Stimulated activated CD4-positive, alpha-beta T cell treated with anti-CD3 and anti-CD28 coated beads, Interleukin-2, amount 100 ng/mL, for 48 hours (primary cell): Measurements from ENCODE around the gene FGFR2.

Experiments used
- DNase-seq, 2 donors: peaks; one replicate each; pipeline ENCODE4 v3.0.0-alpha.2; 2020

FGFR2 gene

GRCh38 chr10:121442086-121442935 lies 155.9 kb downstream of the FGFR2 start:
- DNase-seq: no peak

- no peak for DNase-seq
Measured at GRCh38 chr10:121440461-121440860, 157.8 kb downstream of the FGFR2 start.

DNA sequence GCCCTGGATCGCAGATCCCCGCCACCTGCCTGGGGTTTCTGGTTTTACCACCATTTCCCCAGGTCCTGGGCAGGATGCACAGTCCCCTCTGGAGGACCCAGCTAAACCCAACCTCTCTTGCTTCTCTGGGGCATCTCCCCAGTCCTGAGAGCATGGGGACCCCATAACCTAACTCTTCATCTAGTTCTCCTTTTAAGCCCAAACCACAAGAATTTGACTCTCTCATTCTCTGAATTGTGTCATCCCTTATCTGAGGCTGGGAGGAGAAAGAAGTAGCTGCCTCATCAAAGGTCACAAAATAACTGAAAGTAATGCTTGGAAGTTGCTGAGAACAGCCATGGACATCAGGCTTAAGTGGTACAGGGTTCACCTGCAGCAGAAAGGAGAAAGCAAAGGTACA lies 159.9 kb downstream of the FGFR2 start:
- DNase-seq: no peak

DNA sequence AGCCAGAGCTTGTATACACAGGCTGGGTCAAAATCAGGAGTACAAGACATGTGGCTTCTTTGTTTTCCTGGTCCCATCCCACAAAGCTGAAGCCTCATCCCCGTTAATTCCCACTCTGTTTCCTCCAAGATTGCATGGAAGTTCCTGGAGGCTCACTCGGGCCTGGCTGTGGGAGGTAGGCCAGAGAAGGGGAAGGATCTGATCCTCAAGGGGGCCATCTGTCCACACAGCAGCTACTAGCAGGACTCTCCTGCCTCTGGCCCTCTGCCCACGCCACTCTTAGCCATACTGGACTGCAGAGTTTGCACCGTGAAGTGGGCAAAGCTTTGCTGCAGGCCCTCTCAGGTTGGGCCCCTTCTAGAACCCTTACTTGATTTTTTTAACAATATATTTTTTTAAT lies 160.6 kb downstream of the FGFR2 start:
- DNase-seq: no peak

DNA sequence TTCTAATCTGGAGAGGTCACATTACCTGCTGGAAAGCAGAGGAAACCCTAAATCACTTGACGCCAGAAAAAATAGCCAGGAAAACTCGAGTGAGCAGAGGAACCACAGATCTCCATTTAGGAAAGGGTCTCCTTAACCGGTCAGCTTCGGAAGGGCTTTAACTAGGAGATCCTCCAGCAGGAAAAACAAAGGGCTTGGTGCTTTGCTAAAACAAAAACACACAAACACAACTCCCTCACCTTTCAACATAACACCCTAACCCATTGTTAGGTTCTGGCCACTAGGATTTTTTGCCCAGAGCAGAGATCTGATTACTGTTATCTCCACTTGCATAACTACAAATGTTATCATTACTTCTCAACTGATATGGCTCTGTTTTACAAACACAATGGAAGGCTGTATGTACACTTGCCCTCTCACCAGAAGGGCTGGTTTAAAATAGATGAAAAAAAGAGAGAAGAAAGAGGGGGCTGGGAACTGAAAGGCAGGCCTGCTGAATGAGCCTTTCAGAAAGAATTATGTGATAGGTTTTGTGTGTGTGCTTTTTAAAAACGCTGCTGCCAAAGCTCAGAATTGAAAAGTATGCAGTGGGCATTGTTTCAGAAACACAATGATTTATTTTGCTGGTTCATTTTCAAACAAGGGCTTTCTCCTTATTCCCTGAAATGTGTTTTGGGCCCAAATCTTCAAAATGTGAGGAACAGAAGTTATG lies 161.5 kb downstream of the FGFR2 start:
- no peak for DNase-seq

DNA sequence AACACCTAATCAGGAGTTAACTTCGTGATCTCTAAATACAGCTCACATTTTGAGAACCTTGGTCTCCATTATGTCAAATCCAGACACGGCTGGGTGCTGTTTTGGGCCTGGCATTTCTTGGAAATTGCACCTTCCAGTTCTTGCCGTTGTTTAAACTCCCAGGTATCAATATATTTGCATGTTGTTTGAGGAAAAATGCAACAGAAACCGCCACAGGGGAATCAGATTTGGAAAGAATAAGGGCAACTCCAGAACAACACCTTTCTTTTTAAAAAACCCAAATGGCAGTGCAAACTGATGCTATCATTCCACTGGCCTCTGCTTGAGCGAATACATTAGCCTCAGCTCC lies 162.0 kb downstream of the FGFR2 start:
- DNase-seq: no peak

GRCh38 chr10:121435099-121435875 lies 163.0 kb downstream of the FGFR2 start:
- no peak for DNase-seq

DNA sequence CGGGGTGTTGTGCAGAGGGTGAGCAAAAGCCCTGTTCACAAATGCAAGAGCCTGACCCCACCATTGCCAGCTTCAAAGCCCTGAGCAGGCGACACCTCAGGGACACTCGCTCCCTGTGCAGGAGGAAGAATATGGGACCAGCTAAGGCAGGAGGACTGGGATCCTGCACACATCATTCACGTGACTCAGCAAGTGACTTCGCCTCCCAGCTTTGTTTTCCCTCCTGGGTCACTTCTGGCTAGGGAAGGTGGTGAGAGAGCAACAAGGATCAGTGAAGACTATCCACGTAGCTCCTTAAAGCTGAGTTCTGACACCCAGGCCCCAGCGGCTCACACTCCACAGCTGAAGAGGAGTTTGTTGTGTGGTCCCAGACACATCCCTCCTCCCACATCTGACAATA lies 164.3 kb downstream of the FGFR2 start:
- no peak for DNase-seq

DNA sequence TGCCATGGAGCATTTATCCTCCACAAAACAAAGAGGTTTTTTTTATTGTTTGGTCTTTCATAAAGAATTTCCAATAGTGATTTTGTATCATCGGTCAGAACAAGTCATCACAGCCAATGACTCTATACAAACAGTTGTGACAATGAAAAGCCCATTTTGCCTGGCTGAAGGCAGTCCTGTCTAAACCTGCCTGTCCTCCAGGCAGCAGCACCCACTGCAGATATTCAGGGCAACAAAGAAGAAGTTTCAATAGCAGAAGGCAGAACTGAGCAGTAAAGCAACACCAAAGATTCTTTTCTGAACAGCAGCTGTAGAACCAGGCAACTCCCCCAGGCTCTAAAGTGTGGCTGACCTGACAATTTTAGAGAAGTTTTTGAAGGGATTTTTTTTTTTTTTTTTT lies 169.4 kb downstream of the FGFR2 start:
- no peak for DNase-seq
